ENCODE results near the gene MINDY1.

Gene MINDY1

GRCh38 chr1:150969626-150970025 is 37.1 kb downstream of the MINDY1 start:
- Histone ChIP-seq H3K4me2 (ENCODE audit: low read length) (no peak overlapping the region), H3K9me2 (replicated peaks; ENCODE audit: control insufficient read depth, low read length) (no peaks in the 10 kb centered on the region), H3K4me1 (ENCODE audit: control insufficient read depth, low read length) (peaks cover 24% of the 10 kb centered on the region), H3K27ac (ENCODE audit: low read depth, low read length) (no peak overlapping the region), H3K27me3 (ENCODE audit: control insufficient read depth, low read length) (no peaks in the 10 kb centered on the region), H3K9me3 (ENCODE audit: control insufficient read depth, insufficient read depth, low read length) (no peaks in the 10 kb centered on the region), H3K79me2 (ENCODE audit: control insufficient read depth, low read length) (peaks cover 62% of the 10 kb centered on the region), H3K36me3 (ENCODE audit: control insufficient read depth, low read length) (peaks cover 77% of the 10 kb centered on the region), H4K20me1 (ENCODE audit: control insufficient read depth, insufficient read depth, low read depth, low read length) (peaks cover 3% of the 10 kb centered on the region; the same call in 1 of the 2 replicates), H3K4me3 (ENCODE audit: low read length) (no peak overlapping the region), H3F3A (ENCODE audit: control insufficient read depth, insufficient read depth) (peaks cover 4% of the 10 kb centered on the region; the same call in 1 of the 2 replicates)
- TF ChIP-seq EZH2phosphoT487 (IDR thresholded peaks at IDR 0.05; ENCODE audit: borderline replicate concordance, low read length) (no peak), CTCF (IDR thresholded peaks at IDR 0.05; ENCODE audit: low read depth, low read length, poor library complexity, severe bottlenecking) (no peak)

- H3F3A ChIP-seq (ENCODE audit: control insufficient read depth, insufficient read depth) = peaks cover 8% of the 10 kb centered on the region
- no peaks in the 10 kb centered on the region for H3K9me3 ChIP-seq (ENCODE audit: control insufficient read depth, insufficient read depth, low read length)
- no peaks in the 10 kb centered on the region for H3K9me2 ChIP-seq (replicated peaks; ENCODE audit: control insufficient read depth, low read length)
- H3K4me3 ChIP-seq (ENCODE audit: low read length) = no peak overlapping the region
- no peak overlapping the region for H3K4me2 ChIP-seq (ENCODE audit: low read length)
- no peaks in the 10 kb centered on the region for H3K27me3 ChIP-seq (ENCODE audit: control insufficient read depth, low read length)
- no peak overlapping the region for H3K27ac ChIP-seq (ENCODE audit: low read depth, low read length)
- no peak for TF ChIP-seq EZH2phosphoT487 (IDR thresholded peaks at IDR 0.05; ENCODE audit: borderline replicate concordance, low read length)
- no peak for TF ChIP-seq CTCF (IDR thresholded peaks at IDR 0.05; ENCODE audit: low read depth, low read length, poor library complexity, severe bottlenecking)
- H3K4me1 ChIP-seq (ENCODE audit: control insufficient read depth, low read length) = peaks cover 24% of the 10 kb centered on the region
- H4K20me1 ChIP-seq (ENCODE audit: control insufficient read depth, insufficient read depth, low read depth, low read length) = peaks cover 3% of the 10 kb centered on the region; the same call in 1 of the 2 replicates
- peaks cover 51% of the 10 kb centered on the region for H3K79me2 ChIP-seq (ENCODE audit: control insufficient read depth, low read length)
- H3K36me3 ChIP-seq (ENCODE audit: control insufficient read depth, low read length) = peaks cover 83% of the 10 kb centered on the region
Measured at GRCh38 chr1:150968491-150968890, 38.2 kb downstream of the MINDY1 start.

GRCh38 chr1:150967936-150968335 is 38.8 kb downstream of the MINDY1 start:
- Histone ChIP-seq H3K79me2 (ENCODE audit: control insufficient read depth, low read length) (peaks cover 46% of the 10 kb centered on the region), H3K4me1 (ENCODE audit: control insufficient read depth, low read length) (peaks cover 19% of the 10 kb centered on the region), H3K27me3 (ENCODE audit: control insufficient read depth, low read length) (no peaks in the 10 kb centered on the region), H3K4me3 (ENCODE audit: low read length) (no peak overlapping the region), H3K36me3 (ENCODE audit: control insufficient read depth, low read length) (peaks cover 83% of the 10 kb centered on the region), H3K27ac (ENCODE audit: low read depth, low read length) (no peak overlapping the region), H4K20me1 (ENCODE audit: control insufficient read depth, insufficient read depth, low read depth, low read length) (peaks cover 3% of the 10 kb centered on the region; the same call in 1 of the 2 replicates), H3K9me2 (replicated peaks; ENCODE audit: control insufficient read depth, low read length) (no peaks in the 10 kb centered on the region), H3K4me2 (ENCODE audit: low read length) (no peak overlapping the region), H3F3A (ENCODE audit: control insufficient read depth, insufficient read depth) (peaks cover 8% of the 10 kb centered on the region), H3K9me3 (ENCODE audit: control insufficient read depth, insufficient read depth, low read length) (no peaks in the 10 kb centered on the region)
- TF ChIP-seq CTCF (IDR thresholded peaks at IDR 0.05; ENCODE audit: low read depth, low read length, poor library complexity, severe bottlenecking) (no peak), EZH2phosphoT487 (IDR thresholded peaks at IDR 0.05; ENCODE audit: borderline replicate concordance, low read length) (no peak)

Measured in DOHH2 (cell line).